NT2/D1 (cell line): ENCODE results near the gene FOXJ2.
A peak's percentile ranks its signal among the peaks of the same experiment; 100 is the strongest.
"Not testable (repeated sequence)": the region's sequence is repeated elsewhere in the genome, so short reads cannot be mapped to it uniquely, and the experiment has no call there.

Experiments used
- DNase-seq: peaks from one replicate; pipeline ENCODE4 v3.0.0-alpha.2; 2011; ENCODE audit warnings: low read depth, low spot score
- H3K27me3 ChIP-seq: 2 replicates; pipeline ENCODE4 v1.6.0; 2011; ENCODE audit warnings: mild to moderate bottlenecking; ENCODE audit not compliant: insufficient read length, insufficient read depth
- H3K36me3 ChIP-seq: 2 replicates; pipeline ENCODE4 v1.6.1; 2011; ENCODE audit warnings: mild to moderate bottlenecking, low read length, mixed read lengths; ENCODE audit not compliant: insufficient read depth, insufficient read length
- H3K4me1 ChIP-seq: 2 replicates; pipeline ENCODE4 v1.5.1; 2011; ENCODE audit not compliant: insufficient read depth, insufficient read length
- H3K4me3 ChIP-seq: 2 replicates; pipeline ENCODE4 v1.5.1; 2011; ENCODE audit warnings: low read depth; ENCODE audit not compliant: insufficient read length
- H3K9ac ChIP-seq: 2 replicates; pipeline ENCODE4 v1.6.0; 2011; ENCODE audit warnings: low read depth; ENCODE audit not compliant: insufficient read length
- H3K9me3 ChIP-seq: 2 replicates; pipeline ENCODE4 v1.5.1; 2011; ENCODE audit warnings: mild to moderate bottlenecking, low read length; ENCODE audit not compliant: insufficient read depth
- SUZ12 ChIP-seq: IDR thresholded peaks from 2 replicates; pipeline ENCODE4 v1.6.1; 2011; ENCODE audit not compliant: insufficient read length, insufficient read depth; ENCODE audit errors: extremely low read depth
- YY1 ChIP-seq: IDR thresholded peaks from 2 replicates; pipeline ENCODE4 v1.6.1; 2011; ENCODE audit not compliant: insufficient read length, insufficient read depth
- ZNF274 ChIP-seq: IDR thresholded peaks from 2 replicates; pipeline ENCODE4 v1.6.1; 2011; ENCODE audit warnings: mild to moderate bottlenecking, low read depth, low read length

The FOXJ2 gene

DNA sequence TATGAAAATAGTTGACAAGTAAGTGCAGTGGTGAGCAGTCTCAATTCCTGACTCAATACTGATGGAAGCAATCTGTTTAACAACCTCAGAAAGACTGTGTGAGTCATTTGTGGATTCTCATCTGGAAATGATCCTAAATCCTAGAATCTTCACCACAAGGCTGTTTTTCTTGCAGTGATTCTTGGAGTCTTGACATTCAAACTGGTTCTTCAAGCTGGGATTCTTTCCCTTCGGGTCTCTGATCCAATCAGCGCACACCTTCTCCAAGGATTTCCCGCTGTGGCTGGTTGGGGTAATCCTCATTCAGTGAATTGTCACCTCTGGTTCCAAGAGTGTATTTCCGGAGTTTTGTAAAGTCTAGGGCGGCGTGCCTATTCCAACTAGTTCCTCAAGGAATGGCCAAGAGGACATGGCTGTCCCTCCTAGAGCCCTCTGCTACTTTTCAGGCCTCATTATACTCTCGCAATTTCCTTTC, 37.7 kb upstream of the FOXJ2 start:
- Histone ChIP-seq H3K9me3 (peaks cover 26% of the 10 kb centered on the region), H3K9ac (no peak overlapping the region), H3K4me3 (no peak overlapping the region), H3K27me3 (no peaks in the 10 kb centered on the region), H3K36me3 (no peaks in the 10 kb centered on the region), H3K4me1 (no peaks in the 10 kb centered on the region)
- no peak for TF ChIP-seq ZNF274
- TF ChIP-seq SUZ12: no peak
- no peak for TF ChIP-seq YY1
- DNase-seq: no peak

DNA sequence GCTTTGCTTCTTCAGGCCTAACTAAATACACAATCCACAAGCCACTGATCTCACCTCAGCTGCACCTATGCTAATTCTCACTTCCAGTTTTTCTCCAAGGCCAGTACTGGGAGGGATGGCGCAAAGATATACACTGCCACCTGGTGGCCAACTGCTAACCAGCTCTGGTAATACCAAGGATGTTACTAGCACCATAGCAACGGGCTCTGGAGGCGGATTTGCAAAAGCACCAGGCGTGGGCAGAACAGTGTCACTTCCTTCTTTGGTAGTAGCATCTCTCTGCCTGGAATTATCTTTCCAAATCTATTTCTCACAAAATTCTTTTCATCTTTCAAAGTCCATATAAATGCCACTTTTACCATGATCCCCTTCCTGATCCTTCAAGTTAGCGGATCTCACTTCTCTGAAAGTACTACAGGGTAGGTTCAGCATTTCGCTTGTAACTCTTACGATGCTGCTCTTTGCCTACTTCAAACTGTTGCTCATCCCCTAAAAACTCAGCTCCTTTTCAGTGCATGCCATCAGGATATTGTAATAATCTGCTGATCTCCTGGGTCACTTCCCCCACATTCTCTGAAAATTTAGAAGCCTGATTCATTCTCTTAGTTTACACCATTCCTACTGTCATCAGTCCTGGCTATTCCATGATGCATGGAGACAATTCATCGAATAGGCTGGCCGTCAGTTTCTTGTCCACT, 37.1 kb upstream of the FOXJ2 start:
- TF ChIP-seq YY1 (no peak), ZNF274 (no peak), SUZ12 (no peak)
- no peaks in the 10 kb centered on the region for H3K27me3 ChIP-seq
- H3K36me3 ChIP-seq: no peaks in the 10 kb centered on the region
- no peaks in the 10 kb centered on the region for H3K4me1 ChIP-seq
- DNase-seq: peak; percentile 89
- no peak overlapping the region for H3K9ac ChIP-seq
- peaks cover 26% of the 10 kb centered on the region for H3K9me3 ChIP-seq
- no peak overlapping the region for H3K4me3 ChIP-seq

DNA sequence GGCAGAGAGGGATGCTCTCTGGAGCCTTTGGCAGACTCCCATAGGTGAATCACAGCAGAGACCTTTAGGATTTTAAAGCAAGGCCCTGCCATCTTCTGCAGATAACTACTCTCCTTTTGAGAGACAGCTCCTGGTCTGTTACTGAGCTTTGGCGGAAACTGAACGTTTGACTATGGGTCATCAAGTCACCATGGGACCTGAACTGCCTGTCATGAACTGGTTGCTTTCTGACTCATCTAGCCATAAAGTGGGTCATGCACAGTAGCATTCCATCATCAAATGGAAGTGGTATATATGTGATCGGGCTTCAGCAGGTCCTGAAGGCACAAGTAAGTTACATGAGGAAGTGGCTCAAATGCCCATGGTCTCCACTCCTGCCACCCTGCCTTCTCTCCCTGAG, 31.7 kb upstream of the FOXJ2 start:
- H3K9me3 ChIP-seq: peaks cover 26% of the 10 kb centered on the region
- not testable (repeated sequence) for DNase-seq, H3K9ac ChIP-seq, H3K36me3 ChIP-seq, H3K27me3 ChIP-seq, H3K4me3 ChIP-seq, H3K4me1 ChIP-seq

DNA sequence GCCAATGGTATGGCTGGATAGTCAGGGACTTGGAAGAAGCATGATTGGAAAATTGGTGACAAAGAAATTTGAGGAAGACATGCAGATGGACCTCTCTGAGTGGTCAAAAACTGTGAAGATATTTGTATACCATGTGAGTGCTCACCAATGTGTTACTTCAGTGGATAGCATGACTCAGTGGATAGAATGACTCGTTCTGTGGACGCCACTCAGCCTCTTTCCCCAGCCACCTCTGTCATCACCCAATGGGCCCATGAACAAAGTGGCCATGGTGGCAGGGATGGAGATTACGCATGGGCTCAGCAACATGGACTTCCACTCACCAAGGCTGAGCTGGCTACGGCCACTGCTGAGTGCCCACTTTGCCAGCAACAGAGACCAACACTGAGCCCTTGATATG, 31.0 kb upstream of the FOXJ2 start:
- H3K9ac ChIP-seq, H3K36me3 ChIP-seq, DNase-seq, H3K4me1 ChIP-seq, H3K4me3 ChIP-seq, H3K27me3 ChIP-seq: not testable (repeated sequence)
- peaks cover 23% of the 10 kb centered on the region for H3K9me3 ChIP-seq

DNA sequence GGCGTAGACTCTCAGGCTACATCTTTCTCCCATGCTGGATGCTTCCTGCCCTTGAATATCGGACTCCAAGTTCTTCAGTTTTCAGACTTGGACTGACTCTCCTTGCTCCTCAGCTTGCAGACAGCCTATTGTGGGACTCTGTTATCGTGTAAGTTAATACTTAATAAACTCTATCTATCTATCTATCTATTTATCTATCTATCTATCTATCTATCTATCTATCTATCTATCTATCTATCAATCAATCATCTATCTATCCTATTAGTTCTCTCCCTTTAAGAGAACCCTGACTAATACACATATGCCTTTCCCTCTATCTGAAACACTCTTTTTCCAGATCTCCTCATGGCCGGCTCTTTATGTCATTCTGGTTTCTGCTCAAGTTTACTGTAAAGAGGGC, 27.6 kb upstream of the FOXJ2 start:
- not testable (repeated sequence) for H3K9me3 ChIP-seq, DNase-seq, H3K4me3 ChIP-seq, H3K36me3 ChIP-seq, H3K4me1 ChIP-seq, H3K27me3 ChIP-seq, H3K9ac ChIP-seq

DNA sequence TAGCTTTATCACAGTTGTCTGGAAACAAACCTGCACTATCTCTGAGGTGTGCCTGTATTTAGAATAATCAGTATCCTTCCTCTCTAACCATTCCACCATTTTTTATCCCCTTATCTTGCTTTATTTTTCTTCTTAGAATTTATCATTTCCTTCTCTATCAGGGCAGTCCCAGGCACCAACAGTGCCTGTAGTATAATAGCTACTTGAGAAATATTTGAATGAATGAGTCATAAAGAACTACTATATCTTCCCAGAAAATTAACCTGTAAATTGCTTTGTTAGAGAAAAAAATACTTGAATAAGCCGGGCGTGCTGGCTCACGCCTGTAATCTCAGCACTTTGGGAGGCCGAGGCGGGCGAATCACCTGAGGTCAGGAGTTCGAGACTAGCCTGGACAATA, 21.2 kb upstream of the FOXJ2 start:
- no peak overlapping the region for H3K4me3 ChIP-seq
- TF ChIP-seq ZNF274 (no peak), SUZ12 (no peak), YY1 (no peak)
- no peaks in the 10 kb centered on the region for H3K9me3 ChIP-seq
- H3K36me3 ChIP-seq: no peaks in the 10 kb centered on the region
- no peak for DNase-seq
- no peaks in the 10 kb centered on the region for H3K4me1 ChIP-seq
- no peaks in the 10 kb centered on the region for H3K27me3 ChIP-seq
- H3K9ac ChIP-seq: no peak overlapping the region

DNA sequence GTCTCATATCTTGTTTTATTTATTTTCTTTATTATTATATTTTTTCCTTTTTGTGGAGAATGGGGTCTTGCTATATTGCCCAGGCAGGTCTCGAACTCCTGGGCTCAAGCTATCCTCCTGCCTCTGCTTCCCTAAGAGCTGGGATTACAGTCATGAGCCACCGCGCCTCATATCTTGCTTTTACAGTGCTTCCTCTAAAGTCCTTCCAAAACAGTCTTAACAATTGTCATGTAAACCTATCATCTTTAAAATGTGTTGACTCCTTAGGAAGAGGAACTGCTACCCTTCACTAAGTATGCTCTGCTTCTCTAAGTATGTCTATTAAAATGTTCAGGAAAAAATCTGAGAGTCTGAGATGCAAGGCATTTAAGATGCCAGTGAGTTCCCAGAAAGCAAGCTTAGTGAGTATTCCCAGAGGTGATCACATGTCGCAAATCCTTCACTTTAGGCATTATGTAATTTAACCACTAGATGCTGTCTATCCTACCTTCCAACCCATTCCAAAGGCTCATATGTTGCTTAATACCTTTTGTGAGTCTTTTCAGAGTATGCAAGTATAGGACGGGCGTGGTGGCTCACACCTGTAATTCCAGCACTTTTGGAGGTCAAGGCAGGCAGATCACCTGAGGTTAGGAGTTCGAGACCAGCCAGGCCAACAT, 19.7 kb upstream of the FOXJ2 start:
- TF ChIP-seq SUZ12: no peak
- no peak for TF ChIP-seq YY1
- no peak for TF ChIP-seq ZNF274
- H3K9ac ChIP-seq: no peak overlapping the region

DNA sequence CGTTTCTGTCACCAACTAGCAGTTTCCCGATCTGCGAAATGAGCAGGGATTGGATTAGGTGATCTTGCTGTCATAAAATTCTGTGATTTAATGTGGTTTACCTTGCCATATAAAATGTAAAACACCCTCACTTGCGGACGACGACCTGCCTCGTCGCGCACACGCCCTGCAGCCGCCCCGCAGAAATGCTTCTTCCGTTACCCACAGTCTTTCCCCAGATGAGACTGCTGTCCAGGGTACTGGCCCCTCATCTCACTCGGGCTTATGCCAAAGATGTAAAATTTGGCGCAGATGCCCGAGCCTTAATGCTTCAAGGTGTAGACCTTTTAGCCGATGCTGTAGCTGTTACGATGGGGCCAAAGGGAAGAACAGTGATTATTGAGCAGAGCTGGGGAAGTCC, 17.7 kb upstream of the FOXJ2 start:
- no peak for TF ChIP-seq ZNF274
- no peak for TF ChIP-seq YY1
- no peak for TF ChIP-seq SUZ12
- DNase-seq: no peak
- Histone ChIP-seq H3K36me3 (no peaks in the 10 kb centered on the region), H3K4me3 (no peak overlapping the region), H3K27me3 (peaks cover 12% of the 10 kb centered on the region), H3K9ac (no peak overlapping the region), H3K9me3 (no peaks in the 10 kb centered on the region), H3K4me1 (no peaks in the 10 kb centered on the region)

More for the DNA sequence above, 19.7 kb upstream of the FOXJ2 start:
- no peaks in the 10 kb centered on the region for H3K36me3 ChIP-seq
- H3K4me1 ChIP-seq: no peaks in the 10 kb centered on the region
- H3K27me3 ChIP-seq: peaks cover 5% of the 10 kb centered on the region
- H3K4me3 ChIP-seq: no peak overlapping the region
- DNase-seq: no peak
- no peaks in the 10 kb centered on the region for H3K9me3 ChIP-seq

DNA sequence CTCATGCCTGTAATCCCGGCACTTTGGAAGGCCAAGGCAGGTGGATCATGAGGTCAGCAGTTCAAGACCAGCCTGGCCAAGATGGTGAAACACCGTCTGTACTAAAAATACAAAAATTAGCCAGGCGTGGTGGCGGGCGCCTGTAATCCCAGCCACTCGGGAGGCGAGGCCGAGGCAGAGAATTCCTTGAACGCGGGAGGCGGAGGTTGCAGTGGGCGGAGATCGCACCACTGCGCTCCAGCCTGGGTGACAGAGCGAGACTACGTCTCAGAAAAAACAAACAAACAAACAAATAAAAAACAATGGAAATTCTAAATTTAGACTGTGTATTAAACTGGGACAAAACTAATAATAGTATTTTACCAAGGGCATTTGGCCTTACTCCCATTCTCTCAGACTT, 14.3 kb upstream of the FOXJ2 start:
- H3K4me1 ChIP-seq, H3K36me3 ChIP-seq, DNase-seq, H3K9me3 ChIP-seq: not testable (repeated sequence)
- peak overlapping the region; percentile 72 for H3K9ac ChIP-seq
- peaks cover 14% of the 10 kb centered on the region for H3K27me3 ChIP-seq
- peak overlapping the region; percentile 66 for H3K4me3 ChIP-seq
